Spleen (tissue), 7 donors: Measurements from ENCODE around the gene NPPB.

Experiments
- CTCF ChIP-seq, 11 experiments: fragments of 200-600 bp in 7 of 11; fragments of 450-650 bp in 4 of 11; sonication (generic) in 4 of 11; IDR thresholded peaks in 8 of 11; conservative IDR thresholded peaks in 3 of 11; 1 replicate in 7 of 11; 2 replicates in 4 of 11; pipeline versions ENCODE4 v1.4.0 to v1.8.0; 2016 to 2021; ENCODE audit warnings: antibody characterized with exemption in 11 of 11, inconsistent platforms in 4 of 11, mild to moderate bottlenecking in 1 of 11
- POLR2A ChIP-seq, 3 donors: fragments of 450-650 bp; IDR thresholded peaks; one replicate each; pipeline ENCODE4 v1.5.1; 2017; ENCODE audit warnings: antibody characterized with exemption in 3 of 3, mild to moderate bottlenecking in 1 of 3
- POLR2AphosphoS5 ChIP-seq, 3 donors: sonication (generic); formaldehyde crosslinking; IDR thresholded peaks; one replicate each; pipeline ENCODE4 v1.5.1; 2017; ENCODE audit warnings: antibody characterized with exemption in 3 of 3
- donor health status: DM: no; HTN: no; CAD: no; lungs with moderate emphysema.
- donor health status: DM: no; HTN: no; CAD: no.
- donor health status: DM: no; HTN: no; CAD: no.

- TF ChIP-seq CTCF (IDR thresholded peaks at IDR 0.05 in 8 of 11, conservative IDR thresholded peaks at IDR 0.05 in 3 of 11) (no peak), POLR2A (IDR thresholded peaks at IDR 0.05) (no peak), POLR2AphosphoS5 (IDR thresholded peaks at IDR 0.05) (peak in 1 of 3 donors; percentile 53)
Observed at GRCh38 chr1:11828511-11828910, 30.2 kb downstream of the NPPB start.
